ENCODE measurements around the gene CIROP. TPM values are rescaled to one million over a fixed set of nuclear protein-coding genes. Genes with fewer than 3 reads are reported as not detected.
A peak's percentile ranks its signal among the peaks of the same experiment; 100 is the strongest.
"Not testable (repeated sequence)": the region's sequence is repeated elsewhere in the genome, so short reads cannot be mapped to it uniquely, and the experiment has no call there.

The CIROP gene
- polyA plus RNA-seq, 6 donors from 2014 or later: not detected

DNA sequence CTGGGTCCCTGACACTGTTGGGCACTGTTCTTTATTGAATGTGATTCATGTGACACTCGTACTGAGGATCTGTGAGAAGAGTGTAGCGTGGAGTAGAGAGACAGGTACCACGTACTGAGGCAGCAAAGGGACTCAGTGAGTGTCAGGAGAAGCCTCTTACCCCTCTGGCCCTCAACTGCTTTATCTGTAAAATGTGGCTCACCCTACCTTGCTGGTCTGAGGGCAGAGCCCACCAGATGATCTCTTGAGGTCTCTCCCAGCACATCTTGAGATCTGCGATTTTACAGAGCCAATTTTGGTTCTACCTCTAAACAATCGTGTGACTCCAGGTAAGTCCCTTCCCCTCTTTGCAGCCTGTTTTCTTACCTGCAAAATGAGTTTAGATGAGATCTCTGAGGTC lies 11.1 kb upstream of the CIROP start:
- peaks cover 19 to 26% (median 22%) of the 10 kb centered on the region in 3 donors for H3K4me1 Mint-ChIP-seq
- H3K27ac Mint-ChIP-seq: peak overlapping the region in 1 of 6 donors; percentile 62
- ATAC-seq (ENCODE audit: low read depth in 2 of 2): no peak
- no peak overlapping the region for H3K4me3 Mint-ChIP-seq
- H3K9me3 Mint-ChIP-seq: no peaks in the 10 kb centered on the region
- peaks cover 13 to 21% (median 18%) of the 10 kb centered on the region in 3 donors for H3K27me3 Mint-ChIP-seq
- H3K36me3 Mint-ChIP-seq: no peaks in the 10 kb centered on the region
- DNase-seq: no peak

DNA sequence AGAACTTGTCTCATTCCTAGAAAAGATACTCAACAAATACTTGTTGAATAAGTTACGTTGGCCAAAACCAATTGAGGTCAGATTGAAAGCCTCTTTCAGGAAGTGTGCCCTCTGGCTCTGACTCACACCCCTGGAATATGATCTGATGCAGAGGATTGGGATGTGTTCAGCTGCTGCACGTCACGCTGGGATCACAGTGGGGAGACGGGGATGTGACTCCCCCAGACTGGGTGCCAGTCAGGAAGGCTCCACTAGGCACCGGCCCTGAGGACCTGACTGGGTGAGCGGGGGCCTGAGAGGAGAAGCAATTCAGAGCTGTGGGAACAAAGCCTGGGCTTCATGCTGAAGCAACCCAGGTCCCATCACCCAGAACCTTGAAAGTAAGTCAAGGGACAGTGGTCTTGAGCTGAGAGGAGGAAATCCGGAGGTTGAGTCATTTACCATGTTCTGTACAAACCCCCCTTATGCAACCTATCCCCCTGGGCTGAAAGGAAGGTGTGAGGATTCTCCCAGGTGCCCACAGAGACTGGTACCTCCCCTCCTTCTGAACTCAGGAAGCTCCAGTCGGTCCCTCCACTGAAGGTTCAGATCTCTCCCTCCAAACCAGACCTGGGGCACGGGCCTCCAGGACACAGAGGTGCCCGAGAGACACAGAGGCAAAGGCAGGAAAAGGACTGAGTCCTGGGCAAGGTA lies 10.4 kb upstream of the CIROP start:
- Mint-ChIP-seq H3K27ac (no peak overlapping the region), H3K4me3 (peak overlapping the region in 1 of 8 donors; percentile 47), H3K27me3 (peaks cover 13 to 21% (median 18%) of the 10 kb centered on the region in 3 donors), H3K9me3 (no peaks in the 10 kb centered on the region), H3K4me1 (peaks cover 11 to 19% (median 15%) of the 10 kb centered on the region in 3 donors), H3K36me3 (no peaks in the 10 kb centered on the region)
- no peak for DNase-seq
- no peak for ATAC-seq (ENCODE audit: low read depth in 2 of 2)

DNA sequence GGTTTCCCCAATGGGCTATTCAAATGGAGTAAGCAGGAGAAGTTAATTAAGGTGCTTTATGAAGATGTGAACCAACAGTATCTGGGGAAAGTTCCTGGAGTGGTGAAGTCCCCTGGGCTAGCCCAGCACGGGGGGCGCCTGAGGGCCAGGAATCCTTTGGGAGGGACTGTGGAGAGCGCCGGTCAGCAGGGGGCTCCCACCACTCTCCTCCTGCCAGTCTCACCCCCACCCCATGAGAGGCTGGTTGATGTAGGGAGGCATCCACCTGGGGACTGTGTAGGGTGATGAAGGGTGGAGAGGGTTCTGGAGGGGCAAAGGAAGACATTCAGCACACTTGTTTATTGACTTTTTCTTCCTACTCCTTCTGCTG lies 9.9 kb upstream of the CIROP start:
- peaks cover 13 to 21% (median 18%) of the 10 kb centered on the region in 3 donors for H3K27me3 Mint-ChIP-seq
- H3K4me1 Mint-ChIP-seq: peaks cover 8 to 14% (median 9%) of the 10 kb centered on the region in 3 donors
- no peaks in the 10 kb centered on the region for H3K9me3 Mint-ChIP-seq
- H3K27ac Mint-ChIP-seq: no peak overlapping the region
- H3K4me3 Mint-ChIP-seq: no peak overlapping the region
- H3K36me3 Mint-ChIP-seq: no peaks in the 10 kb centered on the region
- DNase-seq (no peak), ATAC-seq (ENCODE audit: low read depth in 2 of 2) (no peak)

DNA sequence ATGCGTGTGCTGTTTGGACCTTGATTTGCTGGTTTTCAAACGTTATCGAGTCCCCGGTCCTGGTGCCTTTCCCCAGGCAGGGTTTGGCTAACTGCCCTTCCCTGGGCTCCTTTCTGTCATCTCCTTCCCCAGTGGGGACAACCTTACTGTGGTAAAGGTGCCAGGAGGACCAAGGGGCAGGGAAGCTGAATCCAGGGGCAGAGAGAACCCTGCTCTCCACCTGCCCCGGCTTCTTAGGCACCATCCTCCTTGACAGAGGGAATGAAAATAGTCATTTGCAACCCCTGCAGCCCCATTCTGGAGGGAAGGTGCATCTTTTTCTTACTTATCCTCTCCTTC lies 9.3 kb upstream of the CIROP start:
- H3K4me3 Mint-ChIP-seq: no peak overlapping the region
- no peaks in the 10 kb centered on the region for H3K9me3 Mint-ChIP-seq
- no peaks in the 10 kb centered on the region for H3K36me3 Mint-ChIP-seq
- peaks cover 4 to 8% (median 5%) of the 10 kb centered on the region in 3 donors for H3K4me1 Mint-ChIP-seq
- DNase-seq (no peak), ATAC-seq (ENCODE audit: low read depth in 2 of 2) (no peak)
- H3K27ac Mint-ChIP-seq: peak overlapping the region in 1 of 6 donors; percentile 69
- H3K27me3 Mint-ChIP-seq: peaks cover 13 to 21% (median 18%) of the 10 kb centered on the region in 3 donors

DNA sequence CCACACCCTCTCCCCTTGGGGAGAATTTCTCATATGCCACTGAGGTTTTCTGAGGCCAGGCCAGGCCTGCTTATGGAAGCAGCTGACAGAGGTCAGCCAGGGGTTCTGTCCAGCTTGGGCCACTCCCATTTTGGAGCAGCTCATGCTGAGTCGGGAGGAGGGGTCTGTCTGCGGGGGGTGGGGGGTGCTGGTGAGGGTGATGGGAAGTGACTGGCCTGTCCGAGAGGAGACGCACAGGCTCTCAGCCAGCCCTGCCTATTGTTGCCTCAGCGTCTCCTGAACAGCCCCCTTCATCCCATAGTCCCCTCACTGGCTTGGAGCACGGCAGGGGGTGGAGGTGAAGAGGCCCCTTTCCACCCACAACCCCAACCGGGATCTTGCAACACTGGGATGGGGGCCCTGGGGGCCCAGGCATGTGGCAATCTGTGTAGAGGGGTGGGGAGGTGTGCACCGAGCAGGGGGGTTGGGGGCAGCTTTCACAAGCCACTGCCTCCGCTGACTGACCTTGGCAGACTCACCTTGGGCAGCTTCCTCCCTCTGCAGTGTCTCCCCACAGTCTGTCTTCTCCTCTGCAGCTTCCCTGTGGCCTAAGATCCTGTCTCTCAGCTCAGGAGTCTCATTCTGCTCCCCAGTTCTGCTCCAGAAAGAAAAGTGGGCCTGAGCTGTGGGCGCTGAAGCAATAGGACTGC lies 8.8 kb upstream of the CIROP start:
- Mint-ChIP-seq H3K9me3 (no peaks in the 10 kb centered on the region), H3K27me3 (peaks cover 13 to 21% (median 18%) of the 10 kb centered on the region in 3 donors), H3K36me3 (no peaks in the 10 kb centered on the region), H3K4me3 (no peak overlapping the region), H3K27ac (no peak overlapping the region), H3K4me1 (peaks cover 3% of the 10 kb centered on the region in 3 donors)
- DNase-seq: no peak
- no peak for ATAC-seq (ENCODE audit: low read depth in 2 of 2)

DNA sequence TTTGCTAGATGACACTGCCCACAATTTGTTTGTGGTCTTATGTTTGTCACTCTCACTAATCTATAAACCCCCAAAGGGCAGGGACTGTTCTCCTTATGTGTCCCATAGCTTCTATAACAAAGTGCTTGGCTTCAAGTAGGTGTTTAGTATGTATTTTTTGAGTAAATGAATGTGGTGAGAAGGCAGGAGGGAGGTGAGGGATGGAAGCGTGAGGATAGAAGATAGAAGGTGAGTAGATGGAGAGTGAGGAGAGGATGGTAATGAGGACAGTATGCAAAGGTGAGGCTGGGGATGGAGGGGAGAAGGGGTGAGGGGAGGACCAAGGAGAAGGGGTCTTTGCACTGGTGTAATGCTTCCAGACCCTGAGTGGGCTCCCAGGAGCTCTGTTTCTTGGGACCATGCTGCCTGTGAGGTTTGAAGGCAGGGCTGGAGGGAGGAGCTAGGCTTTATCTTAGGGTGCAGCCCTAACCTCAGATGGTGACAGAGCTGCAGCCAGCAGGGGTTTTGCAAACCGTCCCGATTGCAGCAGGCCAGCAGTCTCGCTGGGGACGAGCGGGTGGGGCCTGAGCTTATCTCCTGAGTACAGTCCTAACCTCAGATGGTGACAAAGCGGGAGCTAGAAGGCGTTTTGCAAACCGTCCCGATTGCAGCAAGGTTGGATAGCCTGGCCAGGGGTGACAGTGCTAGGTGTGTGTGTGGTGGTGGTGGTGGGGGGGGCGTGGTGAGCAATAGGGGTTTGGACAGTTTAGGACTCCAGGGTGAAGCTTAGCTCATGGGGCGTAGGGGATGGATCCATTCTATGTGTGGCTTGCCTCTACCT lies 7.8 kb upstream of the CIROP start:
- Mint-ChIP-seq H3K27me3 (peaks cover 13 to 21% (median 18%) of the 10 kb centered on the region in 3 donors), H3K4me1 (no peaks in the 10 kb centered on the region), H3K36me3 (no peaks in the 10 kb centered on the region), H3K9me3 (no peaks in the 10 kb centered on the region), H3K27ac (peak overlapping the region in 1 of 6 donors; percentile 38), H3K4me3 (peak overlapping the region in 1 of 8 donors; percentile 2)
- DNase-seq: no peak
- ATAC-seq (ENCODE audit: low read depth in 2 of 2): no peak

DNA sequence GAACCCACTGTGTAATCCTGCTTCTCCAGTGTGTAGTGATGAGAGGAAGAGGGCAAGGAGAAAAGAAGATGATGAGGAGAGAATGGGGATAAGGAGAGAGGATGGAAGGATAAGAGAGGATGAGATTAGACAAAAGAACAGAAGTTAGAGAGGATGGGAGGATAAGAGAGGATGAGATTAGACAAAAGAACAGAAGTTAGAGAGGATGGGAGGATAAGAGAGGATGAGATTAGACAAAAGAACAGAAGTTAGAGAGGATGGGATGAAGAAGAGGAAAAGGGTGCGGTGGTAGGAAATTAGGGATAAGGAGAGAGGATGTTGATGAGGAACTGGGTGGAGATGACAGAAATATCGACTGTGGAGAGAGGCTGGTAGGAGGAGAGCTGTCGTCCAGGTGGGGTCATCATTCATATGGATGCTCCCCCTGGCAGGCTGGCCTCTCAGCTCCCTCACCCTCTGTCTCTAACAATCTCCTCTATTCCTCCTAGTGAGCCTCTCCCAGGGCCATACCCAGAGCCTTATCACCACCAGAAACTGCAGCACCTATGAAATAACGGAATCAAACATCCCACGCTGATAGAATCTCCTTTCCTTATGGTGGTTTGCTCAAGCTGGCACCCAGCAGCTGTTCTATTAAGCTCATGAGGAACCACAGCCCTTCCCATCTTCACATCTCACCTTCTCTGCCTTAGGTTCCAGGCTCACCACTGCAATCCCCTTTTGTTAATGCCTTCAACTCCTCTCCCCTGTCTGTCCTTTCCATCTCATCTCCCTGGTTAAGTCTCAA lies 6.0 kb upstream of the CIROP start:
- H3K27me3 Mint-ChIP-seq: peaks cover 6 to 17% (median 17%) of the 10 kb centered on the region in 3 donors
- H3K27ac Mint-ChIP-seq: no peak overlapping the region
- H3K4me3 Mint-ChIP-seq: no peak overlapping the region
- DNase-seq (no peak), ATAC-seq (ENCODE audit: low read depth in 2 of 2) (no peak)
- H3K36me3 Mint-ChIP-seq: no peaks in the 10 kb centered on the region
- peaks cover 0 to 11% (median 4%) of the 10 kb centered on the region in 3 donors for H3K4me1 Mint-ChIP-seq
- H3K9me3 Mint-ChIP-seq: no peaks in the 10 kb centered on the region

DNA sequence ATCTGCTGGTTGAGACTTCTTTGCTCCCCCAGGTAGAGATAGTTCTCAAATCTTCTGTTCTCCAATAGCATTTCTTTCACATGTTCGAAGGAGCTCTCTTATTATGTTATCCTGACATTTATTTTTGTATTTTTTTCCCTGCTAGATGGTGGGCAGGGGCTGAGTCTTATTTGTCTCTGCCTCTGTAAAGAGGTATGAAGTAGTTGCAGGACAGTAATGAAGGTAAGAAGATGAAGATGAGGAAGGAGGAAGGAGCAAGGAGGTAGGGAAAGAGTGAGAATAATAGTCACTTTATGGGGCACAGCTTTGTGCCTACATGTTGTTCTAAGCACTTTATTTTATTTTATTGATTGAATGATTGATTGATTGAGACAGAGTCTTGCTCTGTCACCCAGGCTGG lies 5.0 kb upstream of the CIROP start:
- ATAC-seq (ENCODE audit: low read depth in 2 of 2) (no peak), DNase-seq (no peak)
- Mint-ChIP-seq H3K9me3 (no peaks in the 10 kb centered on the region), H3K36me3 (no peaks in the 10 kb centered on the region), H3K27ac (no peak overlapping the region), H3K4me3 (no peak overlapping the region), H3K27me3 (peaks cover 6 to 9% (median 8%) of the 10 kb centered on the region in 3 donors), H3K4me1 (peaks cover 0 to 18% (median 7%) of the 10 kb centered on the region in 3 donors)

DNA sequence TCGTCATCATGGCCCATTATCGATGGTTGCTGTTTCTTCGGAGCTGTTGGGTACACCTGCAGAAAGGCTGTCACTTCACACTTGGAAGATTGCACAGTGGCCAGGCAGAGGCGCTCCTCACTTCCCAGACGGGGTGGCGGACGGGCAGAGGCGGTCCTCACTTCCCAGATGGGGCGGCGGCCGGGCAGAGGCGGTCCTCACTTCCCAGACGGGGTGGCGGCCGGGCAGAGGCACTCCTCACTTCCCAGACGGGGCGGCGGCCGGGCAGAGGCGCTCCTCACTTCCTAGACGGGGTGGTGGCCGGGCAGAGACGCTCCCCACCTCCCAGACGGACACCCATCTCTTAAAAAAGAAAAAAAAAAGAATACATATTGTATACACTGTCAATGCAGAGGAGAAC lies 3.4 kb upstream of the CIROP start:
- not testable (repeated sequence) for H3K36me3 Mint-ChIP-seq; H3K4me3 Mint-ChIP-seq; H3K27me3 Mint-ChIP-seq; H3K27ac Mint-ChIP-seq; H3K9me3 Mint-ChIP-seq; ATAC-seq (ENCODE audit: low read depth in 2 of 2); DNase-seq
- peaks cover 0 to 19% (median 9%) of the 10 kb centered on the region in 3 donors for H3K4me1 Mint-ChIP-seq

DNA sequence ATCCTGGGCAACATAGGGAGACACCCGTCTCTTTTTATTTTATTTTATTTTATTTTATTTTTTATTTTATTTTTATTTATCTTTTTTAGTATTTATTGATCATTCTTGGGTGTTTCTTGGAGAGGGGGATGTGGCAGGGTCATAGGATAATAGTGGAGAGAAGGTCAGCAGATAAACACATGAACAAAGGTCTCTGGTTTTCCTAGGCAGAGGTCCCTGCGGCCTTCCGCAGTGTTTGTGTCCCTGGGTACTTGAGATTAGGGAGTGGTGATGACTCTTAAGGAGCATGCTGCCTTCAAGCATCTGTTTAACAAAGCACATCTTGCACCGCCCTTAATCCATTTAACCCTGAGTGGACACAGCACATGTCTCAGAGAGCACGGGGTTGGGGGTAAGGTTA lies 2.8 kb upstream of the CIROP start:
- DNase-seq; H3K27ac Mint-ChIP-seq; H3K9me3 Mint-ChIP-seq; H3K4me3 Mint-ChIP-seq; H3K36me3 Mint-ChIP-seq; ATAC-seq (ENCODE audit: low read depth in 2 of 2); H3K27me3 Mint-ChIP-seq: not testable (repeated sequence)
- peaks cover 0 to 19% (median 12%) of the 10 kb centered on the region in 3 donors for H3K4me1 Mint-ChIP-seq

DNA sequence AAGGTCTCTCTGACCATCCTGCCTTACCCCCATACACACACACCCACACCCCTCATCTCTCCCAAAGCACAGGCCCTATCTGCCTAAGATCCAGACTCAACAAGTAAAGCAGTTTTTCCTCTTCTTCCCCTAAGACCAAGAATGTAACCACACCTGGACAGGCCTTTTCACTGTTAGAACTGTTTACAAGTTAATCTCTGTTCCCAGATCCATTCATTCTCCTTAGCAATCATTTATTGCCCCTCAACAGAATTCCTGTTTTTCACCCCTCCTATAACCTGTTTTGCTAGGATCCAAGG lies 1.9 kb upstream of the CIROP start:
- Mint-ChIP-seq H3K27me3 (no peaks in the 10 kb centered on the region), H3K36me3 (no peaks in the 10 kb centered on the region), H3K4me1 (peaks cover 0 to 19% (median 12%) of the 10 kb centered on the region in 3 donors), H3K27ac (peak overlapping the region in 1 of 6 donors; percentile 43), H3K9me3 (no peaks in the 10 kb centered on the region), H3K4me3 (no peak overlapping the region)
- no peak for ATAC-seq (ENCODE audit: low read depth in 2 of 2)
- no peak for DNase-seq

DNA sequence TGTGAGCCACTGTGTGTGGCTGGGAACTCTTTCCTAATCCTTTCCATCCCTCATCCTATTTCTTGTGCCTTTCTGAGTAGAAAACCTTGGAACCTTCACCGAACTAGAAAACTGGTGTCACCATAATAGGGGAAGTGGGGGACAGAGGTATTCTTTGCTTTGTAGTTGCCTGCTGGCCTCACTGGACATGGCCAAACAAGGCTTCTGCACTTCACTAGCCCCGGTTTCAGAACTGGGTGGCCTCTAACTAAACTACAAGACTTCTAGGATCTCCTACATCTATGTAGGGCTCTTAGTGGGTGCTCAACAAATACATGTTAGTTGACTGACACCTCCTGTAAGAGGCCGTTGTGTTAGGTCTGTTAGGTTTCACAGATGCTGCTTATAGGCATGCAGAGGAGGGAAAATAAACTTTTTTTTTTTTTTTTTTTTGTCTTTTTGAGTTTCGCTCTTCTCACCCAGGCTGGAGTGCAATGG lies 597 bp upstream of the CIROP start:
- no peaks in the 10 kb centered on the region for H3K9me3 Mint-ChIP-seq
- H3K27me3 Mint-ChIP-seq: no peaks in the 10 kb centered on the region
- ATAC-seq (ENCODE audit: low read depth in 2 of 2): no peak
- DNase-seq: no peak
- H3K4me1 Mint-ChIP-seq: peaks cover 1 to 19% (median 12%) of the 10 kb centered on the region in 3 donors
- peak overlapping the region in 1 of 8 donors; percentile 41 for H3K4me3 Mint-ChIP-seq
- H3K36me3 Mint-ChIP-seq: no peaks in the 10 kb centered on the region
- peak overlapping the region in 2 of 6 donors; percentile 59 to 62 for H3K27ac Mint-ChIP-seq

DNA sequence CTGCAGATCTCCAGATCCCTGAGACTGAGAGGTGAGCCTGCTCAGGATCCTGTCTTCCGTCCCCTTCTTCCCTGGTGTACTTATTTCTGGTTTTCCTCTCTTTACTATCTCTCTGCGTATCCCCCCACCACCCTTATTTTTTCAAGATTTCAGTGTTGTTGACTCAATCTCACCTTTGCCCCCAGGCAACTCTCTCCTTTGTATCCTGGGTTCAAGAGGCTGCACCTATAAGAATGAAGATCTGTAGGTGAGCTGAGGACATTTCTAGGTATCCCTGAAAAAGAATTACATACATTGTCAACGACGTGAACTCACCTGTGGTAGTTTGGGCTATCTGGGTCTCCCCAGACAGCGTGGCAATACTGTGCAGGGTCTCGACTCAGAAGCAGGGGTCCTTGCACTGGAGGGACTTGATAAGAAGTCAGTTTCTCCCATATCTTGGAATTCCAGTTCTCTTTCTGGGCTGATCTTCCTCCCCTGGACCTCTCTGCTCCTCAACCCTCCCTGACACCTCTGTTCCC lies 659 bp downstream of the CIROP start:
- Mint-ChIP-seq H3K4me3 (no peak overlapping the region), H3K4me1 (peaks cover 10 to 24% (median 12%) of the 10 kb centered on the region in 3 donors), H3K27ac (peak overlapping the region in 2 of 6 donors; percentile 12 to 44), H3K9me3 (no peaks in the 10 kb centered on the region), H3K36me3 (no peaks in the 10 kb centered on the region), H3K27me3 (no peaks in the 10 kb centered on the region)
- DNase-seq (no peak), ATAC-seq (ENCODE audit: low read depth in 2 of 2) (no peak)

Measured in naive B cell (primary cell).